Activated B cell treated with CpG ODN at 0.5 μM for 24 hours (primary cell): Measurements from ENCODE around the gene OR52K1. TPM values are rescaled to one million over a fixed set of nuclear protein-coding genes. Genes with fewer than 3 reads are reported as not detected.

Experiments
- ATAC-seq: fragments of 200-7000 bp; cut with Tn5 transposase; one replicate; pipeline ENCODE4 v1.10.0; 2021; ENCODE audit warnings: low read depth, mild to moderate bottlenecking, moderate library complexity
- CTCF ChIA-PET: fragments of 350-600 bp; sonication (Branson Sonifier 250); formaldehyde crosslinking; loops from one replicate; lab custom pipeline; 2021; ENCODE audit warnings: antibody characterized with exemption; lab: Charles Lee
- POLR2A ChIA-PET: fragments of 350-600 bp; sonication (Branson Sonifier 250); formaldehyde crosslinking; loops from one replicate; lab custom pipeline; 2021; ENCODE audit warnings: antibody characterized with exemption; lab: Charles Lee
- DNase-seq: peaks from one replicate; pipeline ENCODE4 v3.0.0; 2022
- H3K27ac Mint-ChIP-seq: one replicate; pipeline ENCODE4 v1.8.0; 2020; ENCODE audit warnings: mixed read lengths
- H3K27me3 Mint-ChIP-seq: one replicate; pipeline ENCODE4 v1.8.0; 2021; ENCODE audit warnings: mixed read lengths
- H3K36me3 Mint-ChIP-seq: one replicate; pipeline ENCODE4 v1.8.0; 2021; ENCODE audit warnings: low read depth, mixed read lengths
- H3K4me1 Mint-ChIP-seq: one replicate; pipeline ENCODE4 v1.8.0; 2021; ENCODE audit warnings: mixed read lengths
- H3K4me3 Mint-ChIP-seq: one replicate; pipeline ENCODE4 v1.8.0; 2020; ENCODE audit warnings: mild to moderate bottlenecking, mixed read lengths
- H3K9me3 Mint-ChIP-seq: one replicate; pipeline ENCODE4 v1.8.0; 2020; ENCODE audit warnings: mixed read lengths
- intact Hi-C: fragments of 100-400 bp; cut with micrococcal nuclease; formaldehyde crosslinking; loops from one replicate; pipeline ENCODE4 v1.15.1; 2024
- total RNA-seq: library from RNA; stranded (reverse); gene quantifications from 2 replicates; pipeline ENCODE4 v1.2.3, GENCODE V29; 2022
- TF ChIP-seq, protein P1 (sequence below): fragments of 200-600 bp; IDR thresholded peaks from one replicate; pipeline ENCODE4 v1.8.0; 2022; ENCODE audit warnings: antibody characterized with exemption, mild to moderate bottlenecking

The OR52K1 gene
- total RNA-seq, 1 donor from 2014 or later, result not detected

DNA sequence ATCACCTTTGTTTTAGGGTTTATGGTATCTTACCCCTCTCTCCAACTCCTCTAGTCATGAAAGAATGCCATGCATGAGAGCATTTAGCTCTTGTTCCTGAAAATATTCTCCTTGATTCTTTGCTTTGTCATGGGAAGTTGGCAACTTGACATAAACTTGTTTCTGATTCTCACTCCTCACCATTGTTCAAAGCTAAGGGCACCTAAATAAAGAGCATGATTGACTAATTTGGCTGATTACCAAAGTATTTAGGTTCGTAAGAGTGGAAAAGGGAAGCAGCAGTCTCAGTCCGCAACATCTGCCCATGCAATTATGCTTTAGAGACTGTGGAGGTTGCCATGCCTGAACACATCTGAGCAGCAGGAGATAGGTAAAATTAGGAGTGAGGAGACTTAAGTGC is 26.4 kb downstream of the OR52K1 start:
- no peaks in the 10 kb centered on the region for H3K36me3 Mint-ChIP-seq
- no peak overlapping the region for H3K27ac Mint-ChIP-seq
- H3K9me3 Mint-ChIP-seq, result peaks cover 4% of the 10 kb centered on the region
- DNase-seq (no peak), ATAC-seq (no peak)
- TF ChIP-seq, protein P1, sequence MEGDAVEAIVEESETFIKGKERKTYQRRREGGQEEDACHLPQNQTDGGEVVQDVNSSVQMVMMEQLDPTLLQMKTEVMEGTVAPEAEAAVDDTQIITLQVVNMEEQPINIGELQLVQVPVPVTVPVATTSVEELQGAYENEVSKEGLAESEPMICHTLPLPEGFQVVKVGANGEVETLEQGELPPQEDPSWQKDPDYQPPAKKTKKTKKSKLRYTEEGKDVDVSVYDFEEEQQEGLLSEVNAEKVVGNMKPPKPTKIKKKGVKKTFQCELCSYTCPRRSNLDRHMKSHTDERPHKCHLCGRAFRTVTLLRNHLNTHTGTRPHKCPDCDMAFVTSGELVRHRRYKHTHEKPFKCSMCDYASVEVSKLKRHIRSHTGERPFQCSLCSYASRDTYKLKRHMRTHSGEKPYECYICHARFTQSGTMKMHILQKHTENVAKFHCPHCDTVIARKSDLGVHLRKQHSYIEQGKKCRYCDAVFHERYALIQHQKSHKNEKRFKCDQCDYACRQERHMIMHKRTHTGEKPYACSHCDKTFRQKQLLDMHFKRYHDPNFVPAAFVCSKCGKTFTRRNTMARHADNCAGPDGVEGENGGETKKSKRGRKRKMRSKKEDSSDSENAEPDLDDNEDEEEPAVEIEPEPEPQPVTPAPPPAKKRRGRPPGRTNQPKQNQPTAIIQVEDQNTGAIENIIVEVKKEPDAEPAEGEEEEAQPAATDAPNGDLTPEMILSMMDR, result no peak
- intact Hi-C loops, result no loop called here
- CTCF ChIA-PET, result interaction anchor here (1.4 kb wide), 1 partner anchor 322 kb away, joined by 3 read pairs; no protein-coding TSS in a partner anchor
- POLR2A ChIA-PET, result no interaction called here
- H3K4me3 Mint-ChIP-seq, result no peak overlapping the region
- H3K27me3 Mint-ChIP-seq, result peaks cover 14% of the 10 kb centered on the region
- H3K4me1 Mint-ChIP-seq, result no peaks in the 10 kb centered on the region

DNA sequence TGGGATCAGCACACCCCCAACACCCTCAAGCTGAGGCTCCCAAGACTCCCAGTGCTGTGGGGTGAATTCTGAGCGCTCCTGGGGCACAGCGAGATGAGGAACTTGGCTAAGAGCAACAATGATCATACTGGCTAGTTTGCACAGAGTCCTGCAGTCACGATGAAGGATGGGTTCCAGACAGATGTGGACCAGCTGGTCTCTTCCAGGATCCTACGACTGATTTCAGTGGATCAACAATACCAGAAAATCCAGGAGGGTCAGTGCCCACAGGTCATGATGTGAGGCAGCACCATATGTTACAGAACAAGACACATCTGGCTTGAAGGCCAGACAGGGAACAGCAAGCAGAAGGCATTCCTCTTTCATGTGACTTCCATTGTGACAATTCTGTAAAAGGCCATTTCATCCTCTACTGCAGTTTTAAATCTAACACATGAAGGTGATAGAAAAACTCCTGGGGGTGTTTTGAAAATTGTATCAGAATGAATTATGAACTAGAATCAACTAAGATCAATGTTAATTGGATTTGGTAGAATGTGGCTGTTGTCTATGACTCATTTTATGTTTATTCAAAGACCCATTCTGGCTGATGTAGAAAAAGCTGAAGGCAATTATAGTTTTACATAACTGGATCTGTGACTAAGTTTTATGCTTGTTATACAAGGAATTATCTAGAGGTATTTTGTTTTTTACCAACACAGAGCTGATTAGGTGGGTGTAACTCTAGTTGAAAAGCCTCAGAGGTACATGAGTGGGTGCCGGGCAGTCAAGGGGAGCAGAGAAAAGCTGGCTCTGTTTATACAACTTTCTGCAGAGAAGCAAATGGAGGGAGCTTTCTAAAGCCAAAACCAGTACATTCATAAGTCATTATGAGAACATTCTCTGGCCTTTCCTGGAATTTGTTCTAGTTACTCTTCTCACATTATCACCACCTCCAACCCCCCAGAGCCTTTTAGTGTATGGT is 29.1 kb downstream of the OR52K1 start:
- Mint-ChIP-seq H3K4me3 (no peak overlapping the region), H3K27me3 (peaks cover 13% of the 10 kb centered on the region), H3K4me1 (no peaks in the 10 kb centered on the region), H3K27ac (no peak overlapping the region), H3K36me3 (no peaks in the 10 kb centered on the region), H3K9me3 (peaks cover 4% of the 10 kb centered on the region)
- no peak for ATAC-seq
- DNase-seq, result no peak
- POLR2A ChIA-PET, result no interaction called here
- TF ChIP-seq, protein P1, result no peak
- intact Hi-C loops, result no loop called here
- CTCF ChIA-PET, result interaction anchor here (1.5 kb wide), 1 partner anchor 325 kb away, joined by 3 read pairs; no protein-coding TSS in a partner anchor

DNA sequence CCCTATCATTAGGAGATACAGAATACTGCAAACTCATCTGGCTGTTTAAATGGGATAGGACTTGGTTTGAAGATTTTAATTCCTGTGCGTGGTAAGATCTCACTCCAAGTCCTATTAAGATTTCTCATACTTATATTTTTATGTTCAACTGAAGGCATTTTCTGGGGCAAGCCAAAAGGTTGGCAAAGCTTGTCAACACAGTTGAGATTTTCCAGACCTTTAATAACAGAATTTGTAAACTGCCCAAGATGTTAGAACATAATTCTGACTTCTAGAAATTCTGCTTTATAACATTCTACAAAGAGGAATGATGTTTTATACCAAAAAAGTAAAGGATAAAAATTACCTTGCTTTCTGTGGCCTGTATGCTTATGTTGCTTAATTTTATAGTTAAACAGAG is 31.8 kb downstream of the OR52K1 start:
- Mint-ChIP-seq H3K27me3 (peaks cover 10% of the 10 kb centered on the region), H3K36me3 (no peaks in the 10 kb centered on the region), H3K9me3 (no peaks in the 10 kb centered on the region), H3K27ac (no peak overlapping the region), H3K4me3 (no peak overlapping the region), H3K4me1 (no peaks in the 10 kb centered on the region)
- TF ChIP-seq, protein P1, result no peak
- intact Hi-C loops, result no loop called here
- DNase-seq, result no peak
- no peak for ATAC-seq
- POLR2A ChIA-PET, result no interaction called here
- CTCF ChIA-PET, result no interaction called here

DNA sequence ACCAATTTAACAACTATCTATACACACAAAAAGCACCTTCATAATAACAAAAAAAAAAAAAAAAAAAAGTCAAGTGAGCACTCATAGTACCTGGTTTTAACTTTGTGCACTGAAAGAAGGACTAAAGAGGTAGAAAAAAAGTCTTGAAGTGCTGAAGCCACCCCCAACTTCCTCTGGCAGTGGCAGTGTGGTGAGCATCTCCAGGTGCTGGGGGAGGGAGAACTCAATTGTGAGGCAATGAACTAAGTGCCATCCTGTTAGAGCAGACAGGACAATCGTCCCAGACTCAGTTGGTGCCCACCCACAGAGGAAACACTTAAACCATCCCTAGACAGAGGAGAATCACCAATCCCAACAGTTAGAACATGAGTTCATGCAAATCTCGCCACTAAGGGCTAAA is 39.9 kb downstream of the OR52K1 start:
- H3K9me3 Mint-ChIP-seq, result no peaks in the 10 kb centered on the region
- DNase-seq, result no peak
- no peak overlapping the region for H3K4me3 Mint-ChIP-seq
- peaks cover 25% of the 10 kb centered on the region for H3K27me3 Mint-ChIP-seq
- no peak for ATAC-seq
- H3K27ac Mint-ChIP-seq, result no peak overlapping the region
- CTCF ChIA-PET, result no interaction called here
- POLR2A ChIA-PET, result no interaction called here
- TF ChIP-seq, protein P1, result no peak
- no peaks in the 10 kb centered on the region for H3K36me3 Mint-ChIP-seq
- intact Hi-C loops, result no loop called here
- H3K4me1 Mint-ChIP-seq, result no peaks in the 10 kb centered on the region

DNA sequence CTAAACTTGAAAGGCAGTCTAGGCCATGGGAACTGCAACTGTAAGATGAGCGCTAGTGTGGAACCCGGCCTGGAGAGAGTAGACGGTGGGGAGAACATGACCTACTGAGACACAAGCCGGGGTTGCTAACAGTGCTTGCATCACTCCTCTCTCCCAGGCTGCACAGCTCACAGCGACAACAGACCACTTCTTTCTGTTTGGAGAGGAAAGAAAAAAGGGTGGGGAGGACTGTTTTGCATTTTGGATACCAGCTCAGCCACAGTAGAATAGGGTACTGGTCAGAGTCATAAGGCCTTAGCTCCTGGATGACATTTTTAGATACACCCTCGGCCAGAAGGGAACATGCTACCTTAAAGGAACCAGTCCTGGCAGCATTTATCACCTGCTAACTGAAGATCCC is 40.3 kb downstream of the OR52K1 start:
- intact Hi-C loops, result no loop called here
- no peaks in the 10 kb centered on the region for H3K36me3 Mint-ChIP-seq
- TF ChIP-seq, protein P1, result no peak

More for the DNA sequence above, 40.3 kb downstream of the OR52K1 start:
- ChIA-PET CTCF (no interaction called here), POLR2A (no interaction called here)
- Mint-ChIP-seq H3K4me1 (no peaks in the 10 kb centered on the region), H3K4me3 (no peak overlapping the region), H3K9me3 (no peaks in the 10 kb centered on the region), H3K27me3 (peaks cover 25% of the 10 kb centered on the region), H3K27ac (no peak overlapping the region)
- DNase-seq (no peak), ATAC-seq (no peak)
